ENCODE data around the gene TAF5L.
A peak's percentile ranks its signal among the peaks of the same experiment; 100 is the strongest.

DNA sequence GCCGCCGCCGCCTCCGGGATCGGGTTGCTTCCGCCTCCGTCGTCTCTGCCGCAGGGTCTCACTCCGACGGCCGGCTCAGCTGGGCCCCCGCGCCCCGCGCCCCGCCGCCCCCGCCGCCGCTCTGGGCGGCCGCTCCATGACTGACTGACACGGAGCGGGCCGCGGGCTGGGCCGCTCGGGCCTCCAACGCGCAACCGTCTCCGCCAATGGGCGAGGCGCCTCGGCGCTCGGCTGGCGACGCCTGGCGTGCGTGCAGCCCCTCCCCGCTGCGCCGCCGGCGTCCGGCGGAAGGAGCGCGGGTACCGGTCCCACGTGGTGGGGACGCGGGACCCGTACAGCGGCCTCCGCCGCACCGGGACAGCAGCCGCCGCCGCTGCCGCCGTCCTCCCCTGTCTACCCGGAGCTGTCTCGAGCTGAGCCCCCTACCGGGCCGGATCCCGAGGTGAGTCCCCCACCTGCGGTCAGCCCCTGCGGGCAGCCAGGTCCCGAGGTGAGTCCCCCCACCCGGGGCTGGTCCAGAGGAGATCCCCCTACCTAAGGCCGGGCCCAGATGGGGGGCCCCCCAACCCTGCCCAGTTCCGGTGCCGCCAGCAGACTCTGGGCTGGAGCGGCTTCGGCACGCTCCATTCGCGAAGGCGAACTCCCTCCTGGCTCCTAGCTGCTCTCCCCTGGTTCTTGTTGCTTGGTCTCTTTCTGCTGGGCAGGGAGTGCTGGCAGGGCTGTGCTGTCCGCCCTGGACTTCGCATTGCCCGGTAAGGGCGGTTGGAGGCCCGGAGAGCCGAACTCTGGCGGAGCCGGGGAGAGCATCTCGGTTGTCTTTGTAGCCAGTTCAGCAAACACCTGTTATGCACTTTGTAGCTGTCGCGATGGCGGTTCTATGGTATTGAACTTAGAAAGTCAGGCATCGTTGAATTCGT, at the start of gene TAF5L, which contains the start of gene URB2:
- TF ChIP-seq POLR2A (IDR thresholded peaks at IDR 0.05) (no peak), POLR2AphosphoS5 (IDR thresholded peaks at IDR 0.05) (peak; percentile 62 to 88 (median 79))
- TF ChIP-seq, protein P1, sequence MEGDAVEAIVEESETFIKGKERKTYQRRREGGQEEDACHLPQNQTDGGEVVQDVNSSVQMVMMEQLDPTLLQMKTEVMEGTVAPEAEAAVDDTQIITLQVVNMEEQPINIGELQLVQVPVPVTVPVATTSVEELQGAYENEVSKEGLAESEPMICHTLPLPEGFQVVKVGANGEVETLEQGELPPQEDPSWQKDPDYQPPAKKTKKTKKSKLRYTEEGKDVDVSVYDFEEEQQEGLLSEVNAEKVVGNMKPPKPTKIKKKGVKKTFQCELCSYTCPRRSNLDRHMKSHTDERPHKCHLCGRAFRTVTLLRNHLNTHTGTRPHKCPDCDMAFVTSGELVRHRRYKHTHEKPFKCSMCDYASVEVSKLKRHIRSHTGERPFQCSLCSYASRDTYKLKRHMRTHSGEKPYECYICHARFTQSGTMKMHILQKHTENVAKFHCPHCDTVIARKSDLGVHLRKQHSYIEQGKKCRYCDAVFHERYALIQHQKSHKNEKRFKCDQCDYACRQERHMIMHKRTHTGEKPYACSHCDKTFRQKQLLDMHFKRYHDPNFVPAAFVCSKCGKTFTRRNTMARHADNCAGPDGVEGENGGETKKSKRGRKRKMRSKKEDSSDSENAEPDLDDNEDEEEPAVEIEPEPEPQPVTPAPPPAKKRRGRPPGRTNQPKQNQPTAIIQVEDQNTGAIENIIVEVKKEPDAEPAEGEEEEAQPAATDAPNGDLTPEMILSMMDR (IDR thresholded peaks at IDR 0.05), result peak in 1 of 7 experiments; percentile 20
